Choroid plexus epithelial cell (primary cell): ENCODE measurements around the gene KIF17.

Experiments used
- DNase-seq: peaks from one replicate; pipeline ENCODE4 v3.0.0-alpha.2; 2010; ENCODE audit warnings: low read depth
- H3K4me3 ChIP-seq: 2 replicates; pipeline ENCODE4 v1.5.1; 2011; ENCODE audit warnings: low read depth, mild to moderate bottlenecking, control low read depth, low read length, moderate library complexity
- CTCF ChIP-seq: conservative IDR thresholded peaks from 2 replicates; pipeline ENCODE4 v1.5.1; 2011; ENCODE audit warnings: low read depth, mild to moderate bottlenecking, control low read depth, inconsistent platforms, low read length, moderate library complexity

KIF17 gene

GRCh38 chr1:20727746-20728316, 10.0 kb upstream of the KIF17 start:
- H3K4me3 ChIP-seq, result no peak overlapping the region
- peak; percentile 45 for TF ChIP-seq CTCF
- peak; percentile 53 for DNase-seq

GRCh38 chr1:20726932-20727745, 9.3 kb upstream of the KIF17 start:
- no peak for TF ChIP-seq CTCF
- H3K4me3 ChIP-seq, result no peak overlapping the region
- DNase-seq, result no peak

- H3K4me3 ChIP-seq, result no peak overlapping the region
- no peak for TF ChIP-seq CTCF
- no peak for DNase-seq
These were observed 8.5 kb upstream of the KIF17 start for GRCh38 chr1:20726118-20726911.

DNA sequence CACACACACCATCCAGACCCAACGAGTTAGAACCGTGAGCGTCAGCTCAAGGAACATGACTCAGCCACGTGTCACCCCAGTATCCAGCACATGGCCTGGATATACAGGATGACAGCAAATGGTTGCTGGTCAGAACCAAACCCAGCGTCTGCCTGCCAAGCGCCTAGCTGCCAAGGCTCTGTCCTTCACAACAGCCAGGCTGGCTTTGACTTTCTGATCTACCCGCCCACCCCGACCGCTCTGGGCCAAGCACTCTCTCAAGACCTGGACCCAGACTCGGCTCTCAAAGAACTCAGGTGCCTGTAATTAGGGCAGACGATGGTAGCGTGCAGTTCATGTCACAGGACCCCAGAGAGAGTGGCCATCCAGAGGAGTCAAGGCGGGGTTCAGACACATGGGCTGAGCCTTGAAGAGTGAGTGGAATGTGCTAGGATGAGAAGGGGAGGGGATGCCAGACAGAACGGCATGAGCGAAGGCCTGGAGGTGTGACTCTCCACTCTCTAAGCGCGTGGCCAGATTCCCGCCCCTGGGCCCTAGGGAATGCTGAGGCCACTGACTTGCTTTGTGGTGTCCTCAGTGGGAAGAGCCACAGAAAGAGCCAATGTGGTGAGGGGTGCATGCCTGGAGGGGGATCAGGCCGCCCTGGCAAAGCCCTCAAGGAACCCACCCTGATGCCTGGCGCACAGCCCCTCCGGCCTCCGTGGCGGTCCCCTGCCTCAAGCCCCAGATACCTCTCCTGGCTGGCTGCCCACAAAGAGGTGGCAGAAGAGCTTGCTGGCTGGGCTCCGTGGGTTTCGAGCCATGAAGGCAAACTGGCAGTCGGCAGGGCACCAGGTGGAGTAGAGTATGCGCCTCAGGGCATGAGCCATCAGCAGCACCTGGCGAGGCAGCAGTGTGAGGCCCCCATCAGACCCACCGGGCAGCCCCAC, 7.6 kb upstream of the KIF17 start:
- no peak overlapping the region for H3K4me3 ChIP-seq
- peak; percentile 45 for DNase-seq
- TF ChIP-seq CTCF, result no peak

GRCh38 chr1:20724364-20725188, 6.8 kb upstream of the KIF17 start:
- H3K4me3 ChIP-seq, result no peak overlapping the region
- no peak for DNase-seq
- no peak for TF ChIP-seq CTCF
